ENCODE data around the gene EGLN2. TPM values are rescaled to one million over a fixed set of nuclear protein-coding genes. Genes with fewer than 3 reads are reported as not detected.

Gene EGLN2
- total RNA-seq, 3 donors from 2014 or later: 78.9 to 90.8 (median 88.5) TPM

- H3K9me3 ChIP-seq: no peaks in the 10 kb centered on the region
- TF ChIP-seq POLR2AphosphoS5 (IDR thresholded peaks at IDR 0.05): no peak
- TF ChIP-seq, protein P1, sequence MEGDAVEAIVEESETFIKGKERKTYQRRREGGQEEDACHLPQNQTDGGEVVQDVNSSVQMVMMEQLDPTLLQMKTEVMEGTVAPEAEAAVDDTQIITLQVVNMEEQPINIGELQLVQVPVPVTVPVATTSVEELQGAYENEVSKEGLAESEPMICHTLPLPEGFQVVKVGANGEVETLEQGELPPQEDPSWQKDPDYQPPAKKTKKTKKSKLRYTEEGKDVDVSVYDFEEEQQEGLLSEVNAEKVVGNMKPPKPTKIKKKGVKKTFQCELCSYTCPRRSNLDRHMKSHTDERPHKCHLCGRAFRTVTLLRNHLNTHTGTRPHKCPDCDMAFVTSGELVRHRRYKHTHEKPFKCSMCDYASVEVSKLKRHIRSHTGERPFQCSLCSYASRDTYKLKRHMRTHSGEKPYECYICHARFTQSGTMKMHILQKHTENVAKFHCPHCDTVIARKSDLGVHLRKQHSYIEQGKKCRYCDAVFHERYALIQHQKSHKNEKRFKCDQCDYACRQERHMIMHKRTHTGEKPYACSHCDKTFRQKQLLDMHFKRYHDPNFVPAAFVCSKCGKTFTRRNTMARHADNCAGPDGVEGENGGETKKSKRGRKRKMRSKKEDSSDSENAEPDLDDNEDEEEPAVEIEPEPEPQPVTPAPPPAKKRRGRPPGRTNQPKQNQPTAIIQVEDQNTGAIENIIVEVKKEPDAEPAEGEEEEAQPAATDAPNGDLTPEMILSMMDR (IDR thresholded peaks at IDR 0.05): no peak
- no peak for TF ChIP-seq POLR2A (IDR thresholded peaks at IDR 0.05)
- peaks cover 16 to 21% of the 10 kb centered on the region in 2 donors for H3K4me1 ChIP-seq
- H3K4me3 ChIP-seq: no peak overlapping the region
- peak overlapping the region; percentile 96 to 97 for H3K27ac ChIP-seq
- no peaks in the 10 kb centered on the region for H3K36me3 ChIP-seq
- intact Hi-C loops (cut with DNase I; ENCODE audit: low total_unique reads): no loop called here
- no peaks in the 10 kb centered on the region for H3K27me3 ChIP-seq
- DNase-seq (ENCODE audit: low spot score in 2 of 2): no peak
These were observed 1.6 kb upstream of the EGLN2 start for GRCh38 chr19:40797166-40797962.

GRCh38 chr19:40797963-40798682, 868 bp upstream of the EGLN2 start:
- H3K9me3 ChIP-seq: no peaks in the 10 kb centered on the region
- H3K4me1 ChIP-seq: peaks cover 24 to 29% of the 10 kb centered on the region in 2 donors
- peak in 1 of 2 donors; percentile 74 for DNase-seq (ENCODE audit: low spot score in 2 of 2)
- intact Hi-C loops (cut with DNase I; ENCODE audit: low total_unique reads): no loop called here
- no peaks in the 10 kb centered on the region for H3K27me3 ChIP-seq
- peak overlapping the region; percentile 96 to 97 for H3K27ac ChIP-seq
- peak overlapping the region; percentile 75 to 97 (median 97) for H3K4me3 ChIP-seq
- no peaks in the 10 kb centered on the region for H3K36me3 ChIP-seq
- TF ChIP-seq POLR2AphosphoS5 (IDR thresholded peaks at IDR 0.05) (peak in 1 of 3 donors; percentile 31), POLR2A (IDR thresholded peaks at IDR 0.05) (no peak)
- TF ChIP-seq, protein P1 (IDR thresholded peaks at IDR 0.05): peak; percentile 67 to 77 (median 76)

GRCh38 chr19:40799558-40800338, 757 bp downstream of the EGLN2 start:
- H3K9me3 ChIP-seq: no peaks in the 10 kb centered on the region
- H3K27me3 ChIP-seq: no peaks in the 10 kb centered on the region
- peaks cover 32 to 45% of the 10 kb centered on the region in 2 donors for H3K4me1 ChIP-seq
- peak overlapping the region; percentile 96 to 97 for H3K27ac ChIP-seq
- DNase-seq (ENCODE audit: low spot score in 2 of 2): no peak
- TF ChIP-seq, protein P1 (IDR thresholded peaks at IDR 0.05): no peak
- TF ChIP-seq POLR2AphosphoS5 (IDR thresholded peaks at IDR 0.05) (no peak), POLR2A (IDR thresholded peaks at IDR 0.05) (no peak)
- intact Hi-C loops (cut with DNase I; ENCODE audit: low total_unique reads): no loop called here
- H3K36me3 ChIP-seq: no peaks in the 10 kb centered on the region
- H3K4me3 ChIP-seq: peak overlapping the region; percentile 75 to 97 (median 97)

DNA sequence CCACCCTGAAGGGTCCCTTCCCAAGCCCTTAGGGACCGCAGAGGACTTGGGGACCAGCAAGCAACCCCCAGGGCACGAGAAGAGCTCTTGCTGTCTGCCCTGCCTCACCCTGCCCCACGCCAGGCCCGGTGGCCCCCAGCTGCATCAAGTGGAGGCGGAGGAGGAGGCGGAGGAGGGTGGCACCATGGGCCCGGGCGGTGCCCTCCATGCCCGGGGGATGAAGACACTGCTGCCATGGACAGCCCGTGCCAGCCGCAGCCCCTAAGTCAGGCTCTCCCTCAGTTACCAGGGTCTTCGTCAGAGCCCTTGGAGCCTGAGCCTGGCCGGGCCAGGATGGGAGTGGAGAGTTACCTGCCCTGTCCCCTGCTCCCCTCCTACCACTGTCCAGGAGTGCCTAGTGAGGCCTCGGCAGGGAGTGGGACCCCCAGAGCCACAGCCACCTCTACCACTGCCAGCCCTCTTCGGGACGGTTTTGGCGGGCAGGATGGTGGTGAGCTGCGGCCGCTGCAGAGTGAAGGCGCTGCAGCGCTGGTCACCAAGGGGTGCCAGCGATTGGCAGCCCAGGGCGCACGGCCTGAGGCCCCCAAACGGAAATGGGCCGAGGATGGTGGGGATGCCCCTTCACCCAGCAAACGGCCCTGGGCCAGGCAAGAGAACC, 1.5 kb downstream of the EGLN2 start:
- no peak for TF ChIP-seq POLR2A (IDR thresholded peaks at IDR 0.05)
- TF ChIP-seq, protein P1 (IDR thresholded peaks at IDR 0.05): no peak
- TF ChIP-seq POLR2AphosphoS5 (IDR thresholded peaks at IDR 0.05): no peak
- intact Hi-C loops (cut with DNase I; ENCODE audit: low total_unique reads): no loop called here
- H3K4me1 ChIP-seq: peaks cover 32 to 52% of the 10 kb centered on the region in 2 donors
- no peaks in the 10 kb centered on the region for H3K36me3 ChIP-seq
- no peaks in the 10 kb centered on the region for H3K9me3 ChIP-seq
- peak overlapping the region; percentile 96 to 97 for H3K27ac ChIP-seq
- DNase-seq (ENCODE audit: low spot score in 2 of 2): no peak
- peak overlapping the region; percentile 75 to 97 (median 97) for H3K4me3 ChIP-seq
- no peaks in the 10 kb centered on the region for H3K27me3 ChIP-seq
